ENCODE measurements around the gene RNF114. TPM values are rescaled to one million over a fixed set of nuclear protein-coding genes. Genes with fewer than 3 reads are reported as not detected.

The RNF114 gene
- polyA plus RNA-seq, 1 donor from 2014 or later, result 109 TPM

- Histone ChIP-seq H3K9me3 (ENCODE audit: low read length) (no peaks in the 10 kb centered on the region), H4K20me1 (ENCODE audit: insufficient read depth) (no peaks in the 10 kb centered on the region), H3K27ac (ENCODE audit: low read length) (no peak overlapping the region), H2AFZ (ENCODE audit: low read depth, low read length) (no peak overlapping the region), H3F3A (ENCODE audit: insufficient read depth, low read length, poor library complexity, severe bottlenecking) (no peaks in the 10 kb centered on the region), H3K36me3 (ENCODE audit: insufficient read depth, low read length) (no peaks in the 10 kb centered on the region), H3K79me2 (replicated peaks; ENCODE audit: insufficient read depth, low read length) (no peaks in the 10 kb centered on the region), H3K9me2 (ENCODE audit: insufficient read depth, low read length) (no peaks in the 10 kb centered on the region), H3K27me3 (ENCODE audit: insufficient read depth, low read depth, low read length) (no peaks in the 10 kb centered on the region), H3K4me2 (ENCODE audit: low read length) (no peak overlapping the region), H3K4me3 (ENCODE audit: low read length) (no peak overlapping the region), H3K9ac (ENCODE audit: low read length) (no peak overlapping the region)
- TF ChIP-seq TAF1 (IDR thresholded peaks at IDR 0.05; ENCODE audit: low read depth) (no peak), RAD21 (conservative IDR thresholded peaks at IDR 0.05) (no peak), CTCF (IDR thresholded peaks at IDR 0.05; ENCODE audit: poor library complexity, severe bottlenecking) (no peak), MXI1 (conservative IDR thresholded peaks at IDR 0.05; ENCODE audit: poor library complexity, severe bottlenecking) (no peak), POLR2AphosphoS5 (IDR thresholded peaks at IDR 0.05) (no peak), EP300 (conservative IDR thresholded peaks at IDR 0.05; ENCODE audit: poor library complexity, severe bottlenecking) (no peak), EZH2 (IDR thresholded peaks at IDR 0.05; ENCODE audit: borderline replicate concordance, insufficient read depth, low read length, poor library complexity, severe bottlenecking) (no peak), SMC3 (conservative IDR thresholded peaks at IDR 0.05; ENCODE audit: poor library complexity) (no peak), REST (IDR thresholded peaks at IDR 0.05; ENCODE audit: borderline replicate concordance) (no peak)
These were observed 51.0 kb downstream of the RNF114 start for GRCh38 chr20:49987015-49987867.

GRCh38 chr20:49987868-49988690, 51.9 kb downstream of the RNF114 start:
- H3K27me3 ChIP-seq (ENCODE audit: insufficient read depth, low read depth, low read length), result no peaks in the 10 kb centered on the region
- H3F3A ChIP-seq (ENCODE audit: insufficient read depth, low read length, poor library complexity, severe bottlenecking), result no peaks in the 10 kb centered on the region
- H3K9me3 ChIP-seq (ENCODE audit: low read length), result no peaks in the 10 kb centered on the region
- H3K79me2 ChIP-seq (replicated peaks; ENCODE audit: insufficient read depth, low read length), result no peaks in the 10 kb centered on the region
- no peak overlapping the region for H3K4me2 ChIP-seq (ENCODE audit: low read length)
- H3K36me3 ChIP-seq (ENCODE audit: insufficient read depth, low read length), result no peaks in the 10 kb centered on the region
- H3K9ac ChIP-seq (ENCODE audit: low read length), result no peak overlapping the region
- TF ChIP-seq SMC3 (conservative IDR thresholded peaks at IDR 0.05; ENCODE audit: poor library complexity) (no peak), EZH2 (IDR thresholded peaks at IDR 0.05; ENCODE audit: borderline replicate concordance, insufficient read depth, low read length, poor library complexity, severe bottlenecking) (no peak), TAF1 (IDR thresholded peaks at IDR 0.05; ENCODE audit: low read depth) (no peak), REST (IDR thresholded peaks at IDR 0.05; ENCODE audit: borderline replicate concordance) (no peak)
- no peak overlapping the region for H3K4me3 ChIP-seq (ENCODE audit: low read length)
- no peak overlapping the region for H3K27ac ChIP-seq (ENCODE audit: low read length)
- H4K20me1 ChIP-seq (ENCODE audit: insufficient read depth), result no peaks in the 10 kb centered on the region
- no peaks in the 10 kb centered on the region for H3K9me2 ChIP-seq (ENCODE audit: insufficient read depth, low read length)
- H2AFZ ChIP-seq (ENCODE audit: low read depth, low read length), result no peak overlapping the region
